Neuronal stem cell (in vitro differentiated cells): ENCODE data around the gene HAUS6.
"Not testable (repeated sequence)": the region's sequence is repeated elsewhere in the genome, so short reads cannot be mapped to it uniquely, and the experiment has no call there.

Experiments
- DNase-seq: peaks from one replicate; pipeline ENCODE4 v3.0.0-alpha.2; 2013; ENCODE audit warnings: low spot score
- H2AFZ ChIP-seq: one replicate; pipeline ENCODE4 v1.6.1; 2013; ENCODE audit warnings: mild to moderate bottlenecking, low read length, inconsistent platforms
- H2AK5ac ChIP-seq: 2 replicates; pipeline ENCODE4 v1.6.1; 2013; ENCODE audit warnings: low read depth, mild to moderate bottlenecking, inconsistent platforms, low read length, moderate library complexity, mixed read lengths
- H2BK120ac ChIP-seq: 2 replicates; pipeline ENCODE4 v1.6.1; 2013; ENCODE audit warnings: low read depth, mild to moderate bottlenecking, inconsistent platforms, low read length, moderate library complexity, mixed read lengths
- H2BK12ac ChIP-seq: one replicate; pipeline ENCODE4 v1.6.1; 2013; ENCODE audit warnings: low read length, inconsistent platforms
- H2BK15ac ChIP-seq: 2 replicates; pipeline ENCODE4 v1.6.1; 2013; ENCODE audit warnings: mild to moderate bottlenecking, low read length, inconsistent platforms, mixed read lengths
- H2BK5ac ChIP-seq: one replicate; pipeline ENCODE4 v1.6.1; 2013; ENCODE audit warnings: inconsistent platforms, mild to moderate bottlenecking, low read length, moderate library complexity
- H3K14ac ChIP-seq: one replicate; pipeline ENCODE4 v1.6.1; 2013; ENCODE audit warnings: low read length, inconsistent platforms
- H3K18ac ChIP-seq: 2 replicates; pipeline ENCODE4 v1.6.1; 2013; ENCODE audit warnings: low read length, inconsistent platforms
- H3K23ac ChIP-seq: 2 replicates; pipeline ENCODE4 v1.6.1; 2013; ENCODE audit warnings: low read depth, mild to moderate bottlenecking, mixed read lengths, low read length, inconsistent platforms; ENCODE audit not compliant: poor library complexity
- H3K27ac ChIP-seq: replicated peaks from 3 replicates; pipeline ENCODE4 v1.5.1; 2013; ENCODE audit warnings: low read length, inconsistent platforms
- H3K27me3 ChIP-seq, 3 experiments: 2 replicates each; pipeline ENCODE4 v1.6.1; 2013; ENCODE audit warnings: low read length in 3 of 3, mild to moderate bottlenecking in 2 of 3, inconsistent platforms in 1 of 3, low read depth in 1 of 3, mixed read lengths in 1 of 3, moderate library complexity in 1 of 3; ENCODE audit not compliant: control insufficient read depth in 3 of 3, insufficient read depth in 3 of 3
- H3K36me3 ChIP-seq, 2 donors: replicated peaks in 1 of 2; 2 replicates each; pipeline ENCODE4 v1.6.1; 2013; ENCODE audit warnings: low read length in 2 of 2; ENCODE audit not compliant: control insufficient read depth in 2 of 2, insufficient read depth in 2 of 2
- H3K4ac ChIP-seq: 2 replicates; pipeline ENCODE4 v1.6.1; 2013; ENCODE audit warnings: inconsistent platforms, mild to moderate bottlenecking, low read length, moderate library complexity
- H3K4me1 ChIP-seq, 2 donors: 1 replicate in 1 of 2; 2 replicates in 1 of 2; pipeline ENCODE4 v1.6.1; 2013; ENCODE audit warnings: low read length in 2 of 2, low read depth in 1 of 2; ENCODE audit not compliant: control insufficient read depth in 2 of 2, insufficient read depth in 1 of 2
- H3K4me2 ChIP-seq: one replicate; pipeline ENCODE4 v1.6.1; 2013; ENCODE audit warnings: mild to moderate bottlenecking, low read length, inconsistent platforms; ENCODE audit not compliant: insufficient read depth, poor library complexity, severe bottlenecking
- H3K4me3 ChIP-seq, 2 donors: 2 replicates each; pipeline ENCODE4 v1.5.1; 2013; ENCODE audit warnings: low read length in 2 of 2, mild to moderate bottlenecking in 2 of 2, inconsistent platforms in 1 of 2, moderate library complexity in 1 of 2
- H3K79me1 ChIP-seq: one replicate; pipeline ENCODE4 v1.6.1; 2013; ENCODE audit warnings: low read depth, mild to moderate bottlenecking, inconsistent platforms, low read length, moderate library complexity
- H3K9ac ChIP-seq: one replicate; pipeline ENCODE4 v1.6.1; 2013; ENCODE audit warnings: mild to moderate bottlenecking, low read depth, low read length, inconsistent platforms; ENCODE audit not compliant: poor library complexity
- H3K9me3 ChIP-seq, 2 donors: replicated peaks in 1 of 2; 2 replicates each; pipeline versions ENCODE3 to v1.6.1; 2013; ENCODE audit warnings: low read length in 2 of 2, mild to moderate bottlenecking in 2 of 2, inconsistent platforms in 1 of 2, low read depth in 1 of 2, mixed read lengths in 1 of 2, moderate library complexity in 1 of 2; ENCODE audit not compliant: control insufficient read depth in 2 of 2, insufficient read depth in 1 of 2
- H4K8ac ChIP-seq: one replicate; pipeline ENCODE4 v1.6.1; 2013; ENCODE audit warnings: low read depth, mild to moderate bottlenecking, inconsistent platforms, low read length, moderate library complexity
- H4K91ac ChIP-seq: one replicate; pipeline ENCODE4 v1.6.1; 2013; ENCODE audit warnings: low read length, low read depth, mild to moderate bottlenecking, inconsistent platforms; ENCODE audit not compliant: poor library complexity
- WGBS, 2 donors: extraction: QIAGEN DNeasy Blood & Tissue Kit; methylation state at CpG; one replicate each; pipeline ENCODE4 v1.1.7; 2013; ENCODE audit warnings: missing lambda C conversion rate in 2 of 2, mixed read lengths in 1 of 2; ENCODE audit not compliant: insufficient read length in 2 of 2, insufficient replicate concordance in 1 of 2; ENCODE audit errors: extremely low coverage in 2 of 2; 5-methylcytosine and 5-hydroxymethylcytosine counted together

The HAUS6 gene

DNA sequence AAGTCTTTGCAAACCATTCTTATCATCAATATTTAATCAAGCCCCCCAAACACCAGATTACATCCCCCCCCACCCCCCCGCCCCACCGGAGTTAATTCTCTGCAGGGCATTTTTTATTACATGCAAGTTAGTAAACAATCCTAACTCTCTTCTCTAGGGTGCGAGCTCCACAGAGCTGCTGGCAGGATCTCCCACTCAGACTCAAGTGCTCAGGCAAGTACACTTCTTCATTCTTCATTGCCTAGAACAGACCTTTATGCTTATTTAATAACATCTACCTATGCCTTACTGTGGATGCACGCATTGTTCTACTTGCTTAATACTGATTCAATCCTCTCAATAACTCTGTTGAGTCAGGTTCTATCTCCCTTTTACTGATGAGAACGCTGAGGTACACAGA lies 79.6 kb downstream of the HAUS6 start:
- H3K36me3 ChIP-seq = no peaks in the 10 kb centered on the region
- no CpG with 5 or more reads among the region's 5 CpGs for WGBS, 2 donors
- no peak overlapping the region for H4K8ac ChIP-seq
- no peak overlapping the region for H3K27ac ChIP-seq
- no peak for DNase-seq
- H3K4me1 ChIP-seq = no peaks in the 10 kb centered on the region
- no peaks in the 10 kb centered on the region for H3K9me3 ChIP-seq
- H3K23ac ChIP-seq = no peak overlapping the region
- no peak overlapping the region for H2BK5ac ChIP-seq
- no peak overlapping the region for H3K14ac ChIP-seq
- no peak overlapping the region for H3K4ac ChIP-seq
- peaks cover 2% of the 10 kb centered on the region for H3K79me1 ChIP-seq
- no peak overlapping the region for H2BK15ac ChIP-seq
- no peak overlapping the region for H2AK5ac ChIP-seq
- no peak overlapping the region for H2BK12ac ChIP-seq
- H3K4me2 ChIP-seq = no peak overlapping the region
- no peak overlapping the region for H3K9ac ChIP-seq
- no peak overlapping the region for H2AFZ ChIP-seq
- no peak overlapping the region for H3K18ac ChIP-seq
- no peak overlapping the region for H4K91ac ChIP-seq
- no peak overlapping the region for H3K4me3 ChIP-seq
- H2BK120ac ChIP-seq = no peak overlapping the region
- no peaks in the 10 kb centered on the region for H3K27me3 ChIP-seq

DNA sequence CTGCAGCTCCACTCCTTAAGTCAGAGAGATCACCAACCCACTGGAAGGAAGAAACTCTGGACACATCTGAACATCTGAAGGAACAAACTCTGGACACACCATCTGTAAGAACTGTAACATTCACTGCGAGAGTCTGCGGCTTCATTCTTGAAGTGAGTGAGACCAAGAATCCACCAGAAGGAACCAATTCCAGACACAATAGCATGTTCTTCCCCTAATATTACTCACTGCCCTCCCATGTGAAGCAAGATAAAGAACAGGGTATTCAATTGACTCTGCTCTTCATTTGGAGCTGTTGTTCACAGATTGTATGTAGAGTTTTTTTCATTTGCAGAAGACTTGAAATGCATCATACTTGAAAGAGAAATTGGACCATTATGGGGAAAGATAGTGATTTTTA lies 80.5 kb downstream of the HAUS6 start:
- Histone ChIP-seq H3K9me3 (no peaks in the 10 kb centered on the region), H2AFZ (no peak overlapping the region), H3K4me1 (no peaks in the 10 kb centered on the region), H2BK15ac (no peak overlapping the region), H3K18ac (no peak overlapping the region), H3K4ac (no peak overlapping the region), H2BK5ac (no peak overlapping the region), H3K36me3 (no peaks in the 10 kb centered on the region), H3K14ac (no peak overlapping the region), H3K9ac (no peak overlapping the region), H4K8ac (no peak overlapping the region), H2BK120ac (no peak overlapping the region), H3K79me1 (peaks cover 2% of the 10 kb centered on the region), H4K91ac (no peak overlapping the region), H3K4me2 (no peak overlapping the region), H3K23ac (no peak overlapping the region), H2AK5ac (no peak overlapping the region), H2BK12ac (no peak overlapping the region), H3K27me3 (no peaks in the 10 kb centered on the region), H3K4me3 (no peak overlapping the region), H3K27ac (no peak overlapping the region)
- no peak for DNase-seq
- no CpG with 5 or more reads among the region's 2 CpGs for WGBS, 2 donors

DNA sequence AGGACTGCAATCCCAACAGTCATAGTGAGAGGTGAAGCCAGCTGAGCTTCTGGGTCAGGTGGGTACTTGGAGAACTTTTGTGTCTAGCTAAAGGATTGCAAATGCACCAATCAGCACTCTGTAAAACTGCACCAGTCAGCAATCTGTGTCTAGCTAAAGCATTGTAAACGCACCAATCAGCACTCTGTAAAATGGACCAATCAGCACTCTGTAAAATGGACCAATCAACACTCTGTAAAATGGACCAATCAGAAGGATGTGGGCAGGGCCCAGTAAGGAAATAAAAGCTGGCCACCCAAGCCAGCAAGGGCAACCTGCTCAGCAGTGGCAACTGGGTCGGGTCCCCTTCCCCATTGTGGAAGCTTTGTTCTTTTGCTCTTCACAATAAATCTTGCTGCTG lies 81.1 kb downstream of the HAUS6 start:
- DNase-seq, H3K36me3 ChIP-seq, H2AK5ac ChIP-seq, H3K23ac ChIP-seq, H3K4me3 ChIP-seq, H3K4ac ChIP-seq, H3K27ac ChIP-seq, H3K9ac ChIP-seq, H2BK120ac ChIP-seq, H3K18ac ChIP-seq, H3K14ac ChIP-seq, H2BK5ac ChIP-seq, H2BK15ac ChIP-seq, H3K79me1 ChIP-seq, H3K4me2 ChIP-seq, H3K4me1 ChIP-seq, H4K91ac ChIP-seq, H3K9me3 ChIP-seq, H2AFZ ChIP-seq, H4K8ac ChIP-seq, H2BK12ac ChIP-seq, H3K27me3 ChIP-seq: not testable (repeated sequence)
- no CpG with 5 or more reads among the region's 2 CpGs for WGBS, 2 donors

DNA sequence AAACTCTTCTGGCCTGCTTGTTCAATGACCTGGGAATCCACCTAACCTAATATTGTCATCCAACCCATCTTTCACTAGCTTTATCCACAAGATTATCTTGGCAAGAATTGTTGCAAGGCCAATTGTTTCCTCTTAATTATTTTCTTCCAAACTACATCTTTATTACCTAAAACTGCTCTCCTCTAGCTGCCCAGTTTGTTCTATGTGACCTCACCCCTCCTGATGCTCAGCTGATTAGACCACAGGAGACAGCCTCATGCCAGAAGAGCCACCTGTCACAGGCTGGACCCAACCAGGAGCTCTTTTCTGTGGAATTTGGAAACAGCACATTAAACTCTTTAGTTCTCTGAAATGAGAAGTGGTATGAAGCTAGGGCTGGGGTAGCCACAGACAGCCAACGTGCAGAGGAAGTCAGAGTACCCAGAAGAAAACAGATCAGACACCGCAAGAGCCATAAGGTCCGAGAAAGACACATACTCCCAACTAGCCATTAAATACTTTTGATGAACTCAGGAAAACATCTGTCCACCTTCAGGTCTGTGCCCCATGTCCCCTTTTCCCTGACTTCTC lies 81.7 kb downstream of the HAUS6 start:
- no peaks in the 10 kb centered on the region for H3K9me3 ChIP-seq
- H3K4ac ChIP-seq = no peak overlapping the region
- H3K23ac ChIP-seq = no peak overlapping the region
- WGBS, 2 donors = no CpG with 5 or more reads among the region's 3 CpGs
- no peak overlapping the region for H2BK120ac ChIP-seq
- no peak overlapping the region for H3K14ac ChIP-seq
- H2AFZ ChIP-seq = no peak overlapping the region
- no peak overlapping the region for H2BK15ac ChIP-seq
- H4K91ac ChIP-seq = no peak overlapping the region
- H3K18ac ChIP-seq = no peak overlapping the region
- peaks cover 2% of the 10 kb centered on the region for H3K79me1 ChIP-seq
- no peak overlapping the region for H3K27ac ChIP-seq
- no peaks in the 10 kb centered on the region for H3K27me3 ChIP-seq
- H3K4me1 ChIP-seq = no peaks in the 10 kb centered on the region
- H2BK5ac ChIP-seq = no peak overlapping the region
- no peak overlapping the region for H2AK5ac ChIP-seq
- no peak overlapping the region for H3K4me2 ChIP-seq
- no peak overlapping the region for H2BK12ac ChIP-seq
- no peak overlapping the region for H4K8ac ChIP-seq
- DNase-seq = no peak
- H3K9ac ChIP-seq = no peak overlapping the region
- H3K4me3 ChIP-seq = no peak overlapping the region
- H3K36me3 ChIP-seq = no peaks in the 10 kb centered on the region
